ENCODE data around the gene ZFP1. TPM values are rescaled to one million over a fixed set of nuclear protein-coding genes. Genes with fewer than 3 reads are reported as not detected.

The ZFP1 gene
- total RNA-seq, 2 experiments from 2014 or later = 23.9 to 25.0 TPM

GRCh38 chr16:75102595-75102994 lies 45.7 kb upstream of the ZFP1 start:
- POLR2A ChIA-PET = interaction anchor here (0.7 kb wide), 1 partner anchor 1059 kb away, joined by 3 read pairs; no protein-coding TSS in a partner anchor
- no peak overlapping the region for H3K27ac ChIP-seq (ENCODE audit: low read depth, low read length, poor library complexity, severe bottlenecking)

GRCh38 chr16:75103994-75104393 lies 44.3 kb upstream of the ZFP1 start:
- H3K9me2 ChIP-seq (ENCODE audit: insufficient read depth, low read length) = no peaks in the 10 kb centered on the region
- peaks cover 56% of the 10 kb centered on the region for H3K4me1 ChIP-seq (ENCODE audit: insufficient read depth, low read length, poor library complexity, severe bottlenecking)
- no peak overlapping the region for H3K4me3 ChIP-seq (ENCODE audit: low read depth, low read length, poor library complexity, severe bottlenecking)
- H3K27ac ChIP-seq (ENCODE audit: low read depth, low read length, poor library complexity, severe bottlenecking) = no peak overlapping the region
- no peak for DNase-seq (ENCODE audit: low spot score)
- no peaks in the 10 kb centered on the region for H4K20me1 ChIP-seq (ENCODE audit: insufficient read depth, low read length)
- no peaks in the 10 kb centered on the region for H3K79me2 ChIP-seq (ENCODE audit: insufficient read depth, low read depth, low read length)
- BruUV-seq (replicated peaks) = no TSS peak
- intact Hi-C loops (cut with micrococcal nuclease; ENCODE audit: unreplicated experiment) = no loop called here
- H3K4me2 ChIP-seq (ENCODE audit: low read length) = no peak overlapping the region
- H3K9me3 ChIP-seq (ENCODE audit: low read length) = no peaks in the 10 kb centered on the region
- H2AFZ ChIP-seq (ENCODE audit: low read length) = no peak overlapping the region
- ChIA-PET CTCF (ENCODE audit: unreplicated experiment) (no interaction called here), POLR2A (no interaction called here)
- TF ChIP-seq EZH2phosphoT487 (IDR thresholded peaks at IDR 0.05; ENCODE audit: borderline replicate concordance, low read depth, low read length) (no peak), CTCF (conservative IDR thresholded peaks at IDR 0.05; ENCODE audit: low read length) (no peak)
- no peaks in the 10 kb centered on the region for H3K36me3 ChIP-seq (ENCODE audit: insufficient read depth, low read length)

More at GRCh38 chr16:75102595-75102994, 45.7 kb upstream of the ZFP1 start:
- no peaks in the 10 kb centered on the region for H3K9me2 ChIP-seq (ENCODE audit: insufficient read depth, low read length)
- TF ChIP-seq EZH2phosphoT487 (IDR thresholded peaks at IDR 0.05; ENCODE audit: borderline replicate concordance, low read depth, low read length) (no peak), CTCF (conservative IDR thresholded peaks at IDR 0.05; ENCODE audit: low read length) (no peak)
- no peak overlapping the region for H3K4me3 ChIP-seq (ENCODE audit: low read depth, low read length, poor library complexity, severe bottlenecking)
- no peaks in the 10 kb centered on the region for H3K79me2 ChIP-seq (ENCODE audit: insufficient read depth, low read depth, low read length)
- H3K4me2 ChIP-seq (ENCODE audit: low read length) = no peak overlapping the region
- intact Hi-C loops (cut with micrococcal nuclease; ENCODE audit: unreplicated experiment) = no loop called here
- H3K36me3 ChIP-seq (ENCODE audit: insufficient read depth, low read length) = no peaks in the 10 kb centered on the region
- no peaks in the 10 kb centered on the region for H4K20me1 ChIP-seq (ENCODE audit: insufficient read depth, low read length)
- BruUV-seq (replicated peaks) = no TSS peak
- H2AFZ ChIP-seq (ENCODE audit: low read length) = no peak overlapping the region
- CTCF ChIA-PET (ENCODE audit: unreplicated experiment) = no interaction called here
- no peak for DNase-seq (ENCODE audit: low spot score)
- H3K4me1 ChIP-seq (ENCODE audit: insufficient read depth, low read length, poor library complexity, severe bottlenecking) = peaks cover 52% of the 10 kb centered on the region
- H3K9me3 ChIP-seq (ENCODE audit: low read length) = no peaks in the 10 kb centered on the region

- no peaks in the 10 kb centered on the region for H3K9me3 ChIP-seq (ENCODE audit: low read length)
- H3K79me2 ChIP-seq (ENCODE audit: insufficient read depth, low read depth, low read length) = no peaks in the 10 kb centered on the region
- no peak overlapping the region for H2AFZ ChIP-seq (ENCODE audit: low read length)
- no peak overlapping the region for H3K27ac ChIP-seq (ENCODE audit: low read depth, low read length, poor library complexity, severe bottlenecking)
- H3K9me2 ChIP-seq (ENCODE audit: insufficient read depth, low read length) = no peaks in the 10 kb centered on the region
- H3K4me1 ChIP-seq (ENCODE audit: insufficient read depth, low read length, poor library complexity, severe bottlenecking) = peaks cover 56% of the 10 kb centered on the region
- no TSS peak for BruUV-seq (replicated peaks)
- H3K4me2 ChIP-seq (ENCODE audit: low read length) = peak overlapping the region; percentile 59
- POLR2A ChIA-PET = interaction anchor here (0.6 to 1.5 kb wide), 4 partner anchors 15 to 273 kb away, joined by 3 to 5 read pairs (median 3); partner anchors contain the start of gene WDR59
- no peak overlapping the region for H3K4me3 ChIP-seq (ENCODE audit: low read depth, low read length, poor library complexity, severe bottlenecking)
- H3K36me3 ChIP-seq (ENCODE audit: insufficient read depth, low read length) = no peaks in the 10 kb centered on the region
- DNase-seq (ENCODE audit: low spot score) = no peak
- CTCF ChIA-PET (ENCODE audit: unreplicated experiment) = interaction anchor here (0.6 to 1.5 kb wide), 2 partner anchors 8 to 30 kb away, joined by 3 to 5 read pairs; no protein-coding TSS in a partner anchor
- intact Hi-C loops (cut with micrococcal nuclease; ENCODE audit: unreplicated experiment) = no loop called here
- H4K20me1 ChIP-seq (ENCODE audit: insufficient read depth, low read length) = no peaks in the 10 kb centered on the region
- TF ChIP-seq EZH2phosphoT487 (IDR thresholded peaks at IDR 0.05; ENCODE audit: borderline replicate concordance, low read depth, low read length) (no peak), CTCF (conservative IDR thresholded peaks at IDR 0.05; ENCODE audit: low read length) (no peak)
Observed at GRCh38 chr16:75104836-75105235, 43.5 kb upstream of the ZFP1 start.
